Upper lobe of left lung (tissue), 6 donors: ENCODE data around the gene CABCOCO1. TPM values are rescaled to one million over a fixed set of nuclear protein-coding genes. Genes with fewer than 3 reads are reported as not detected.

Source experiments
- ATAC-seq, 2 donors: fragments of 200-7000 bp; cut with Tn5 transposase; one replicate each; pipeline ENCODE4 v1.9.1; 2022; ENCODE audit warnings: mild to moderate bottlenecking in 2 of 2, moderate library complexity in 2 of 2; ENCODE audit not compliant: low FRiP score in 2 of 2
- DNase-seq, 2 donors: peaks; one replicate each; pipeline ENCODE4 v3.0.0-alpha.2; 2019 to 2020
- H3K27ac ChIP-seq, 4 donors: fragments of 200-600 bp; sonication (generic); one replicate each; pipeline ENCODE4 v1.5.1; 2016 to 2019
- H3K27me3 ChIP-seq, 4 donors: fragments of 200-600 bp; sonication (generic); one replicate each; pipeline ENCODE4 v1.5.1; 2017 to 2019
- H3K36me3 ChIP-seq, 4 donors: fragments of 200-600 bp; sonication (generic); one replicate each; pipeline ENCODE4 v1.5.1; 2016 to 2019
- H3K4me1 ChIP-seq, 4 donors: fragments of 200-600 bp; sonication (generic); one replicate each; pipeline ENCODE4 v1.5.1; 2018 to 2019
- H3K4me3 ChIP-seq, 4 donors: fragments of 200-600 bp; sonication (generic); one replicate each; pipeline ENCODE4 v1.5.1; 2017 to 2019; ENCODE audit warnings: mild to moderate bottlenecking in 2 of 4, moderate library complexity in 1 of 4
- H3K9me3 ChIP-seq, 4 donors: fragments of 200-600 bp; sonication (generic); one replicate each; pipeline ENCODE4 v1.5.1; 2018 to 2019
- EP300 ChIP-seq, 4 donors: sonication (generic); formaldehyde crosslinking; IDR thresholded peaks; one replicate each; pipeline ENCODE4 v1.5.1; 2017; ENCODE audit warnings: antibody characterized with exemption in 4 of 4, control low read depth in 2 of 4
- POLR2A ChIP-seq, 4 donors: fragments of 450-650 bp; IDR thresholded peaks; one replicate each; pipeline ENCODE4 v1.5.1; 2016 to 2017; ENCODE audit warnings: antibody characterized with exemption in 4 of 4, mild to moderate bottlenecking in 2 of 4
- POLR2AphosphoS5 ChIP-seq, 2 donors: sonication (generic); formaldehyde crosslinking; IDR thresholded peaks; one replicate each; pipeline ENCODE4 v1.5.1; 2017; ENCODE audit warnings: antibody characterized with exemption in 2 of 2
- WGBS, 2 donors: methylation state at CpG; one replicate each; pipeline ENCODE4 v1.1.5; 2017 to 2018; 5-methylcytosine and 5-hydroxymethylcytosine counted together
- total RNA-seq, 6 donors: library from RNA; depleted of rRNA in 4 of 6; stranded (reverse); fragments of >200 nt in 4 of 6; gene quantifications; one replicate each; pipeline versions ENCODE4 v1.1.0 to v1.2.1, GENCODE V29; 2016 to 2021
- TF ChIP-seq, protein P1 (sequence below), 6 experiments: fragments of 450-650 bp in 4 of 6; fragments of 200-600 bp in 2 of 6; sonication (generic) in 2 of 6; IDR thresholded peaks; one replicate each; pipeline ENCODE4 v1.5.1; 2016 to 2019; ENCODE audit warnings: antibody characterized with exemption in 6 of 6
- donor health status: DM: no; HTN: no; CAD: no; lungs with moderate emphysema.
- donor health status: DM: no; HTN: yes; CAD: no; lungs with severe emphysema.

Gene CABCOCO1
- total RNA-seq, 6 donors from 2014 or later, result 1.3 to 12.2 (median 2.3) TPM; not detected in 1

DNA sequence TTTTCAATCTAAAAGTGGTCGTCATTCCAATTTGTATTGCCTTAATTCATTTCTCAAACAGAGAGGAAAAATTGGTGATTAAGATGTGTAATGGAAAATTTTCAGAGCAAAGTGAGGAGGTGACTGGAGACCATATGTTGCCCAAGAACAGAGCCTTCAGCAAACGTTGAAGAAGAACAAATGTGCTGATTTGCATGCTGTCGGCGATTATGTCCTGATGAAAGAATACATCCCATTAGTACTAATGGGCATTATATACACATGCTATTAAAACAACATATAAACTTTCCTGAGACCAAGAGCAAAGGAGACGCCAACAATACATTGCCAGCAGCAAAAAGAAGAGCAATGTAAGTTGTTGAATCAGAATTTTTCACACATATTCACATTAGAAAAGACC, 138.8 kb downstream of the CABCOCO1 start:
- WGBS, 2 donors, result 89 to 91% methylated on average over 5 of the region's 5 CpGs
- H3K9me3 ChIP-seq, result no peaks in the 10 kb centered on the region
- H3K27me3 ChIP-seq, result no peaks in the 10 kb centered on the region
- TF ChIP-seq, protein P1, sequence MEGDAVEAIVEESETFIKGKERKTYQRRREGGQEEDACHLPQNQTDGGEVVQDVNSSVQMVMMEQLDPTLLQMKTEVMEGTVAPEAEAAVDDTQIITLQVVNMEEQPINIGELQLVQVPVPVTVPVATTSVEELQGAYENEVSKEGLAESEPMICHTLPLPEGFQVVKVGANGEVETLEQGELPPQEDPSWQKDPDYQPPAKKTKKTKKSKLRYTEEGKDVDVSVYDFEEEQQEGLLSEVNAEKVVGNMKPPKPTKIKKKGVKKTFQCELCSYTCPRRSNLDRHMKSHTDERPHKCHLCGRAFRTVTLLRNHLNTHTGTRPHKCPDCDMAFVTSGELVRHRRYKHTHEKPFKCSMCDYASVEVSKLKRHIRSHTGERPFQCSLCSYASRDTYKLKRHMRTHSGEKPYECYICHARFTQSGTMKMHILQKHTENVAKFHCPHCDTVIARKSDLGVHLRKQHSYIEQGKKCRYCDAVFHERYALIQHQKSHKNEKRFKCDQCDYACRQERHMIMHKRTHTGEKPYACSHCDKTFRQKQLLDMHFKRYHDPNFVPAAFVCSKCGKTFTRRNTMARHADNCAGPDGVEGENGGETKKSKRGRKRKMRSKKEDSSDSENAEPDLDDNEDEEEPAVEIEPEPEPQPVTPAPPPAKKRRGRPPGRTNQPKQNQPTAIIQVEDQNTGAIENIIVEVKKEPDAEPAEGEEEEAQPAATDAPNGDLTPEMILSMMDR (IDR thresholded peaks at IDR 0.05), result no peak
- no peak for TF ChIP-seq EP300 (IDR thresholded peaks at IDR 0.05)
- no peak for TF ChIP-seq POLR2A (IDR thresholded peaks at IDR 0.05)
- TF ChIP-seq POLR2AphosphoS5 (IDR thresholded peaks at IDR 0.05), result no peak
- H3K4me3 ChIP-seq, result no peak overlapping the region
- no peaks in the 10 kb centered on the region for H3K4me1 ChIP-seq
- no peaks in the 10 kb centered on the region for H3K36me3 ChIP-seq
- DNase-seq (no peak), ATAC-seq (no peak)
- no peak overlapping the region for H3K27ac ChIP-seq

DNA sequence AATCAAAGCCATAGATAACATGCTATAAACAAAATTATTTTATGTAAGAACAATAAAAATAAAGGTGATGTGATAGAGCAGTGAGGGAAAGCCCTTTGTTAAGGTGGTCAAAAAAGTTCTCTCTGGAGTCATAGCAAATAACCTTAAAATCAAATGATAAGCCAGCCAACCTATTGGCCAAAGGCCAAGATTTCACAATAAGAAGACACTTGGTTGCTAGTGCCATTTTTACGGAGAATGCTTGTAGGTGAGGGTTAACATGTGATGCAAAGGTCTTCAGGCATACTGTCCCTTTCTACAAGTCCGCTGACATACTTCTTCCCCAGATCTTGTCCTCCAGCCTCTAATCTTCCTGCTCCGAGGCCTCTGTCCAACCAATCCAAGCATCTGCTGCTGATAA, 140.5 kb downstream of the CABCOCO1 start:
- 92 to 93% methylated on average over 3 of the region's 3 CpGs for WGBS, 2 donors
- no peaks in the 10 kb centered on the region for H3K4me1 ChIP-seq
- no peaks in the 10 kb centered on the region for H3K9me3 ChIP-seq
- no peaks in the 10 kb centered on the region for H3K27me3 ChIP-seq
- ATAC-seq, result no peak
- H3K36me3 ChIP-seq, result no peaks in the 10 kb centered on the region
- H3K4me3 ChIP-seq, result no peak overlapping the region
- H3K27ac ChIP-seq, result no peak overlapping the region
- no peak for DNase-seq
- no peak for TF ChIP-seq EP300 (IDR thresholded peaks at IDR 0.05)
- no peak for TF ChIP-seq POLR2A (IDR thresholded peaks at IDR 0.05)
- TF ChIP-seq, protein P1 (IDR thresholded peaks at IDR 0.05), result no peak
- TF ChIP-seq POLR2AphosphoS5 (IDR thresholded peaks at IDR 0.05), result no peak

DNA sequence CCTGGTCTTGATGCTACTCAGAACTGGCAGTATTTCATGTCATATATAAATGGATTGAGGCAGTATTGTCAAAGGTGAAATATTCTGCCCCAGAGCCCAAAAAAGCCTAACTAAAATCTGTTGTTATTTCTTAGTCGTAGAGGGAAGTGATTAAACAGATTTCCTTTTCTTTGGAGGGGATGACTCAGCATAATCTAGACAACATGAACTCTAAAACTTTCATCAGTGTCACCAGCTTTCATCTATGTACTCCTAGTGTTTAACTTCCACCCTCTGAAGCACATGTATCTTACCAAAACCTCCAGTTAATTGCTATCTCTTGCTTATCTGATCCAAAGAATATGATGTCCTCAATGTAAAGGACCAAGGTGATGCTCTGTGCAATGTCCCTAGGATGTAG, 141.7 kb downstream of the CABCOCO1 start:
- DNase-seq, result no peak
- Histone ChIP-seq H3K36me3 (no peaks in the 10 kb centered on the region), H3K27ac (no peak overlapping the region), H3K27me3 (no peaks in the 10 kb centered on the region), H3K9me3 (no peaks in the 10 kb centered on the region), H3K4me1 (no peaks in the 10 kb centered on the region), H3K4me3 (no peak overlapping the region)
- TF ChIP-seq POLR2A (IDR thresholded peaks at IDR 0.05) (no peak), EP300 (IDR thresholded peaks at IDR 0.05) (no peak), POLR2AphosphoS5 (IDR thresholded peaks at IDR 0.05) (no peak)
- TF ChIP-seq, protein P1 (IDR thresholded peaks at IDR 0.05), result no peak
- no peak for ATAC-seq
- 30 to 52% methylated on average over 1 of the region's 1 CpG for WGBS, 2 donors

DNA sequence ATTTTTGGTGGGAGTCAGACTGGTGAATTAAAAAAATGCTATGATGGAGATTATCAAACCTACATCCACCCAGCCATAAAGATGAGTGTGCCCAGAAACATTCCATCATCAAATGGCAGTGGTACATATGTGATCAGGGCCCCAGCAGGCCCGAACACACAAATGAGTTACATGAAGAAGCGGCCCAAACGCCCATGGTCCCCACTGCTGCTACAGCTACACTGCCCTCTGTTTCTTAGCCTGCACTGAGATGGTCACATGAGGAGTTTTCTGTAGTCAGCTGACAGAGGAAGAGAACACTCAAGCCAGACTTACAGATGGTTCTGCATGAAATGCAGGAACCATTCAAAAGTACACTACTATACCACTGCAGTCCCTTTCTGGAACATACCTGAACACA, 142.4 kb downstream of the CABCOCO1 start:
- Histone ChIP-seq H3K4me3 (no peak overlapping the region), H3K27me3 (no peaks in the 10 kb centered on the region), H3K4me1 (no peaks in the 10 kb centered on the region), H3K36me3 (no peaks in the 10 kb centered on the region), H3K9me3 (no peaks in the 10 kb centered on the region), H3K27ac (no peak overlapping the region)
- ATAC-seq (no peak), DNase-seq (no peak)
- TF ChIP-seq EP300 (IDR thresholded peaks at IDR 0.05) (no peak), POLR2AphosphoS5 (IDR thresholded peaks at IDR 0.05) (no peak), POLR2A (IDR thresholded peaks at IDR 0.05) (no peak)
- TF ChIP-seq, protein P1 (IDR thresholded peaks at IDR 0.05), result no peak
- 71 to 98% methylated on average over 1 to 3 of the region's 3 CpGs for WGBS, 2 donors

DNA sequence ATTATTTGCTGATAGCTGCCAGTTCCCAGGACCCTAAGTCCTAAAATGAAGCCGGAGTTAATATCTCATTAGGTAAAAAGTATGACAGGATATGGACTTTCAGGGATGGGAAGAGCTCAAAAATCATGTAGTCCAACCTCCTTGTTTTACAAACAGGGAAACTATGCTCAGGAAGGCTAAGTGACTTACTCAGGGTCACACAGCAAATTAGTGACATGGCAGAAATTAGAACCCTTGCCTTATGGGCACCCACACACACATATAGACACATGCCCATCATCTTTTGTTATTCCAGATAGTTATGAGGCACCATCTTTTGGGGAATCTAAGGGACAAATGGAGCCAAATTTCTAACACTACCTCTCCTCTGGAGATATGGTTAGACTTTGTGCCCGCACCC, 147.5 kb downstream of the CABCOCO1 start:
- H3K36me3 ChIP-seq, result no peaks in the 10 kb centered on the region
- ATAC-seq, result no peak
- no peak overlapping the region for H3K4me3 ChIP-seq
- DNase-seq, result no peak
- no peaks in the 10 kb centered on the region for H3K27me3 ChIP-seq
- H3K4me1 ChIP-seq, result no peaks in the 10 kb centered on the region
- no peak overlapping the region for H3K27ac ChIP-seq
- 100% methylated on average over 2 of the region's 2 CpGs for WGBS, 2 donors
- H3K9me3 ChIP-seq, result no peaks in the 10 kb centered on the region
- TF ChIP-seq EP300 (IDR thresholded peaks at IDR 0.05), result no peak
